Right atrium auricular region (tissue), 2 donors: ENCODE data around the gene SLC39A5. TPM values are rescaled to one million over a fixed set of nuclear protein-coding genes. Genes with fewer than 3 reads are reported as not detected.

ENCODE experiments used
- DNase-seq: peaks from one replicate; pipeline ENCODE4 v3.0.0-alpha.2; 2019; ENCODE audit warnings: low spot score
- H3K27ac ChIP-seq, 2 donors: fragments of 200-600 bp; sonication (generic); 1 replicate in 1 of 2; 2 replicates in 1 of 2; pipeline ENCODE4 v1.5.1; 2016 to 2019
- H3K27me3 ChIP-seq, 2 donors: fragments of 200-600 bp; sonication (generic); one replicate each; pipeline versions ENCODE4 v1.5.1 to v1.6.0; 2017 to 2019
- H3K36me3 ChIP-seq: fragments of 200-600 bp; sonication (generic); one replicate; pipeline ENCODE4 v1.5.1; 2016
- H3K4me1 ChIP-seq, 2 donors: fragments of 200-600 bp; sonication (generic); one replicate each; pipeline versions ENCODE4 v1.5.1 to v1.6.0; 2017 to 2019
- H3K4me3 ChIP-seq, 2 donors: fragments of 200-600 bp; sonication (generic); 1 replicate in 1 of 2; 2 replicates in 1 of 2; pipeline ENCODE4 v1.5.1; 2017 to 2019; ENCODE audit warnings: mild to moderate bottlenecking in 1 of 2, moderate library complexity in 1 of 2
- H3K9me3 ChIP-seq, 2 donors: fragments of 200-600 bp; sonication (generic); one replicate each; pipeline ENCODE4 v1.5.1; 2019
- CTCF ChIP-seq, 2 donors: fragments of 200-600 bp; sonication (generic); IDR thresholded peaks; one replicate each; pipeline ENCODE4 v1.5.1; 2019; ENCODE audit warnings: antibody characterized with exemption in 2 of 2
- total RNA-seq, 2 donors: library from RNA; depleted of rRNA; stranded (reverse); fragments of >200 nt; gene quantifications; one replicate each; pipeline ENCODE4 v1.1.0, GENCODE V29; 2016

The SLC39A5 gene, protein sequence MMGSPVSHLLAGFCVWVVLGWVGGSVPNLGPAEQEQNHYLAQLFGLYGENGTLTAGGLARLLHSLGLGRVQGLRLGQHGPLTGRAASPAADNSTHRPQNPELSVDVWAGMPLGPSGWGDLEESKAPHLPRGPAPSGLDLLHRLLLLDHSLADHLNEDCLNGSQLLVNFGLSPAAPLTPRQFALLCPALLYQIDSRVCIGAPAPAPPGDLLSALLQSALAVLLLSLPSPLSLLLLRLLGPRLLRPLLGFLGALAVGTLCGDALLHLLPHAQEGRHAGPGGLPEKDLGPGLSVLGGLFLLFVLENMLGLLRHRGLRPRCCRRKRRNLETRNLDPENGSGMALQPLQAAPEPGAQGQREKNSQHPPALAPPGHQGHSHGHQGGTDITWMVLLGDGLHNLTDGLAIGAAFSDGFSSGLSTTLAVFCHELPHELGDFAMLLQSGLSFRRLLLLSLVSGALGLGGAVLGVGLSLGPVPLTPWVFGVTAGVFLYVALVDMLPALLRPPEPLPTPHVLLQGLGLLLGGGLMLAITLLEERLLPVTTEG
- not detected for total RNA-seq

DNA sequence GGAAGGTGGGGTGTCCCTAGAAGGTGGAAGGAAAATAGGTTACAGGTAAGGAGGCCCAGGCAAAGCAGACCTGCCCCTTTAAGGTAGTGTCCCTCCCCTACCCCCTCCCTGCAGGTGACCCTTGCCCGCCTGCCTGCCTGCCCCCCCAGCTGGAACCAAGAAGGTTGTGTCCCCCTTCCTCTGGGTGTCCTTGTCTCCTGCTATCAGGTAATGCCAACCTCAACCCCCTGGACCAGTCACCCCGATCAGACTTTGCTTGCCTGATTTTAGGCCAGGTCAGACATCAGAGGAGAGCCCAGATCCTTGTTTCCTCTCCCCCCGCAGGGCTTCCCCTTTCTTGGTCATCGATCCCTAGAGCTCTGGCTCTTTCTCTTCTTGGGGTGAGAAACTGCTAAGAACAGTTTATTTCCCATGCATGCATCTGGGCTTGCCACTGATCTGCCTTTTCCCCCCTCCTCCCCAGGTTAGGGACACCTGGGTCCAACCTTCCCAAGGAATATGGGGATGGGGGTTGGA, at the start of gene SLC39A5:
TSS of gene SLC39A5 (plus strand) at position 136 of the 516 bp plus-strand sequence. CDS start 1,224 bp downstream, outside the sequence.
- DNase-seq: no peak
- no peak within 1 kb of the TSS for H3K4me3 ChIP-seq
- no peak within 1 kb of the TSS for H3K27ac ChIP-seq
- H3K27me3 ChIP-seq: no peaks in the 10 kb centered on the region
- TF ChIP-seq CTCF (IDR thresholded peaks at IDR 0.05): no peak
- H3K9me3 ChIP-seq: no peaks in the 10 kb centered on the region
- H3K4me1 ChIP-seq: peaks cover 0 to 5% of the 10 kb centered on the region in 2 donors
- peaks cover 9% of the 10 kb centered on the region for H3K36me3 ChIP-seq

GRCh38 chr12:56186957-56187356, 42.9 kb upstream of the SLC39A5 start:
- H3K36me3 ChIP-seq: peaks cover 40% of the 10 kb centered on the region
- no peaks in the 10 kb centered on the region for H3K9me3 ChIP-seq
- H3K27ac ChIP-seq: no peak overlapping the region
- no peak for DNase-seq
- peaks cover 0 to 24% of the 10 kb centered on the region in 2 donors for H3K4me1 ChIP-seq
- no peak for TF ChIP-seq CTCF (IDR thresholded peaks at IDR 0.05)
- H3K27me3 ChIP-seq: no peaks in the 10 kb centered on the region
- no peak overlapping the region for H3K4me3 ChIP-seq

- Histone ChIP-seq H3K36me3 (peaks cover 27% of the 10 kb centered on the region), H3K4me3 (peak overlapping the region; percentile 92 to 95), H3K27me3 (no peaks in the 10 kb centered on the region), H3K27ac (peak overlapping the region; percentile 90 to 98), H3K4me1 (peaks cover 0 to 24% of the 10 kb centered on the region in 2 donors), H3K9me3 (no peaks in the 10 kb centered on the region)
- no peak for DNase-seq
- no peak for TF ChIP-seq CTCF (IDR thresholded peaks at IDR 0.05)
Observed at GRCh38 chr12:56188131-56188777, 41.6 kb upstream of the SLC39A5 start.

- Histone ChIP-seq H3K27me3 (no peaks in the 10 kb centered on the region), H3K4me3 (peak overlapping the region; percentile 92 to 95), H3K4me1 (peaks cover 0 to 24% of the 10 kb centered on the region in 2 donors), H3K36me3 (peaks cover 22% of the 10 kb centered on the region), H3K27ac (peak overlapping the region; percentile 90 to 98), H3K9me3 (no peaks in the 10 kb centered on the region)
- DNase-seq: no peak
- TF ChIP-seq CTCF (IDR thresholded peaks at IDR 0.05): no peak
Observed at GRCh38 chr12:56188778-56189098, 41.1 kb upstream of the SLC39A5 start.

GRCh38 chr12:56189099-56189917, 40.5 kb upstream of the SLC39A5 start, which contains the start of gene SMARCC2:
TSS of gene SMARCC2 (minus strand) at chr12:56189483. CDS start at chr12:56189461, 22 bp downstream.
- peak within 1 kb of the TSS; percentile 92 to 98 for H3K27ac ChIP-seq
- DNase-seq: peak; percentile 83
- TF ChIP-seq CTCF (IDR thresholded peaks at IDR 0.05): peak; percentile 63 to 74
- H3K27me3 ChIP-seq: no peaks in the 10 kb centered on the region
- H3K4me1 ChIP-seq: peaks cover 0 to 24% of the 10 kb centered on the region in 2 donors
- no peaks in the 10 kb centered on the region for H3K9me3 ChIP-seq
- peak within 1 kb of the TSS; percentile 92 to 95 for H3K4me3 ChIP-seq
- peaks cover 16% of the 10 kb centered on the region for H3K36me3 ChIP-seq
